HG03442 (cell line): Measurements from ENCODE around the gene KRT8.
"Not testable (repeated sequence)": the region's sequence is repeated elsewhere in the genome, so short reads cannot be mapped to it uniquely, and the experiment has no call there.

ENCODE experiments used
- ATAC-seq: cut with Tn5 transposase; IDR thresholded peaks from one replicate; pipeline ENCODE4 v1.9.1; 2021; ENCODE audit warnings: mild to moderate bottlenecking, moderate library complexity; ENCODE audit not compliant: unreplicated experiment

KRT8 gene

DNA sequence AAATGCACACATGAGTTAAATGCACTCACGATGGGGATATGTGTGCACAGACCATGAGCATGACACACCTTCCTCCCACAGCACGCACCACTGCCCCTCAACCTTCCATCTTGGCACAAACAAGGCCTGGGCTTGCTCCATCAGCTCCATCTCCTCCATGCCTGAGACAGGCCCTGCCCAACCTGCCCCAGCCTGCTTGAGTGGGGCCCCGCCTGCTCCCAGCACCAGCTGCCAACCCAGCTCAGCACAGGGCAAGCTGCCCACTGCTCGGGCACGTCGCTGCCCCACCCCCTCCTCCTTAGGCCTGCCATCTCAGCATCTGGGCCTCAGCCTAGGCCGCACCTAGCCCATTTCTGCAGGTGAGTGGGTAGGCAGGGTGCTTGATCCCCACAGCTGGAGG is 28.5 kb downstream of the KRT8 start:
- no peak for ATAC-seq

DNA sequence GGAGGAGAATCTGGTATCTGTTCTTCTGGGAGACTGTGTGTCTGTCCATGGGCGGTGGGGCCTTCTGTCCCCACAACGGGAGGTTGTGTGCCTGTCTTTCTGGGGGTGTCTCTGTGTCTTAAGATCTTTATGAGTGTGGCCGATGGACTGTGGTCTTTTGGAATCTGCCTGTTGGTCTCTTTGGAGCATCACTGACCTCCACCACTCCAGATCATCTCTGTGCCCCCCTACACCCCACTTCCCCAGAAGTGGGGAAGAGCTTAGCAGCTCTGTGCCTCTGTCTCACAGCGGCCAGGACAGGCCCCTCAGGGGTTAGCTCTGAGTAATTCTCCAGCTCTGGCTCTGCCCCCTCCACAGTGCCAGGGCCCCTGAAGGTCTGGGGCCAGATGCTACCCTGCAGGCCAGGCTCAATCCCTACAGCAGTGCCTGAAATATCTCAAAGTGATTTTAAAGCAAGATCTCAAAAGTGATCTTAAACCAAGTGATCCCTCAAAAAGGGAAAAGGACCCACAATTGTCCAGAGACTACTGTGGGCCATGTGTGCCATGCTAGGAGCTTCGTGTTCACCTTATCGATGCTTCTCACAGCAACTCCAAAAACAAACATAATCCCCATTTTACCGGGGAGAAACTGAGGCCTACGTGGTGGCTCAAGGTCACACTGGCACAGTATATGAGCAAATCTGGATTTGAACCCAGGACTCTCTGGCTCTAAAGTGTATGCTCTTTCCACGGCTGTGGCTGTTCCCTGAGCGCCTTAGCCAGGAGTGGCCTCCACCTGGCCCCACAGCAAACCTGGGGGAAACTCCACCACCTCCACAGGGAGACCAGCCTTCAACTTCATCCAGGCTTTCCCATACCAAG is 30.1 kb downstream of the KRT8 start:
- no peak for ATAC-seq

DNA sequence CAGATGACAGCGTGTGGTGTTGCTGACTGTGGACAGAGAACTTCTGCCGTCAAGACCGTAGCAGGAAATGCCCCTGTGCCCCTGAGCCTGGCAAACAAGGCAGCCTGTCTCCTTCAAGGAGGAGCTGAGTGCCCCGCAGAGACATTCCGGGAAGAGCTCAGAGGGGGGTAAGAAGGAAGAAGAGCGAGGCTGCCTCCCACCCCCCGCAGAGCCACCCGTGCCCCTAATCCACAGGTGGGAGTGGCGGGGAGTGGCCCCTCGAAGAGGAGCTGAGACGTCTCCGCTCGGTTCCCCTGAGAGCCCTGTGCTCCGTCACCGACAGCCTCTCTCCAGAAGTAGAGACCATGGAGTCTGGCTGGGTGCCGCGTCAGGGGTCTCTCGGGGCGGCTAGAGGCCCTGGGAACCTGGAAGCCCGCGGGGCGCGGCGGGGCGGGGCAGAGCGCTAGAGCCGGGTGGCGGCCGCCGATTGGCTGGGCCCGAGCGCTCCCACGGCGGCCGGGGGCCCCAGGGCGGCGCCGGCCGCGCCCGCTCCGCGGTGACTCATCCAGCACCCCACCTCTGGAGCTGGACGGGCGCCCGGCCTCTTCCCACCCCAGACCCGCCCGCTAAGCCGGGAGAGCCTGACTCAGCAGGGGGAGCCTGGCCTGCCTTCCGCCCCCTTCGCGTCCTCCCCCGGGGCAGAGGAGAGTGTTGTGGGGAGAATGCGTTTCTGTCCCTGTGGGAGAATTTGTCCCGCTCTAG is 30.9 kb downstream of the KRT8 start:
- no peak for ATAC-seq

DNA sequence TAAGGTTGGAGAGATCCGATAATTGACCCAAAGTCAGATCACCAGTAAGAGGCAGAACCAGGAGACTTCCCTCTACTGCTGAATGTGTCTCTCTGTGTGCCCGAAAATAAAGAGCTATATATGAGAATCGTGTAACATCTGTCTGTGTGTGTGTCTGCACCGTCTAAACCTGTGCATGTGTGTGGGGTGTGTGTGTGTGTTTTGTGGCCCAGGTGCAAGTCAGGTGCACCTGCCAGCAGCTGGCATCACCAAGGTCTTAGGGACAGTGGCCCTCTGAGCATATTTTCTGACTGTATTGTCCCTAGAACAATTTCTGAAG is 31.4 kb downstream of the KRT8 start:
- ATAC-seq, result no peak

DNA sequence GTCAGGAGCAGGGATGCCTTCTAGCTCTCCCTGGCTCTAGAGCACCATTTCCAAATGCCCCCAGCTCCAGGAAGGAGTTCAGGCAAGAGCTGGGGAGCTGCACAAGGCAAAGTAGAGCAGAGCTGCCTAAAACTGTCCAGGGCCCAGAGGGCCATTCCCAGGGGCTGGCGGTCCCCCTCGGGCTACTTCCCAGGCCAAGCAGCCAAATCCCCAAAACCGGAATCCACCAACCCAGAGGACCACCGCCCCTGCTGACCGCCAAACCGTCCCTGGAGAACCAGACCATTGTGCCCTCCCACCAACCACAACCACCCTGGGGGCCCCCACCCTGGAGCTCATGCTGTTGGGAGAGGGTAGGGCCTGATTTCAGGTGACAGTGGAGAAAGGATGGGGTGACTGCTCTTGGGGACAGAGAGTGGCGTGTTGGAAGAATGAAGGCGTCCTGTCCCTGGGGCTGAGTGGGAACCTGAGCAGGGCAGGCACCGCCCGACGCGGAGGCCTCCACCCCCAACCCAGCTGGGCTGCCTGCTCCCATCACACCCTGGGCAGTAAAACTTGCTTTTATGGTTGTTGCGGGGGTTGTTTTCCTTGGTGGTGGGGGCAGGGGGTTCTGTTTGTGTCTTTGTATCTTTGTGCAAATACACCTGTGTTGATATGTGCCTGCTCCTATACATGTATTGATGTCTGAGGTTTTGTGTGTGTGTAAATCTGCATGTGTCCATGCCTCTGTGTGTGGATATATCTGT is 32.1 kb downstream of the KRT8 start:
- no peak for ATAC-seq

DNA sequence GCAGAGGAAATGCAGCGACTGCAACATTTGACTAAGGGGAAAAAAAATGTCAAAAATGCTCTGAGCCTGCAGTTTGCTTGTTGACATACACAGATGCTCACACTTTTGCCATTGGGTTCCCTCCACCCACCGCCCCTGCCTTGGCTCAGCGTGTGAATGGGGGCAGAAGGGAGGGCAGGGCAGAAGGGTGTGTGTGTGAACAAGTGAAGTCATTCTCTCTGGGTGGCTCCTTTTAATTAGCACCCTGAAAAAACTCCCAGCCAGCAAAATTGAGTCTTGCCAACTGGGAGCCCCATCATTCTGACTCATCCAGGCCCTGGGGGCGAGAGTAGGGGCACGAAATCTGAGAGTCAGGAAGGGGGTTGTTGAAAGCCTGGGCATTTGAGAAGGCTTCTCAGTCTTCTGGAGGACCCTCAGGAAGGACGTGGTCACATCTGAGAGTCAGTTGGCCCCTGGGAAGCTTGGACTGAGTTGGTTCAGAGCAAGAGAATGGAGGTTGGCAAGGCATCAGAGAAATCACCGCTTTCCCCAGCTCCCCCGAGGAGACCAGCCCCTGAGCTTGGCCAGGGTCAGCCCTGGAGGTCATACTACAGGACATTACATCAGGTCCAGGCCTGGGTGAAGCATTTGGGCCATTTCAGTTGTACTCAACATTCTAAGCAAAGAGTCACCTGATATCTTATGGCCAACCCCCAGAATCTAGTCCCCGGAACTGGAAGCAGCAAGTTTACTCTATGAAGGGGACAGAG is 33.4 kb downstream of the KRT8 start:
- ATAC-seq, result no peak

DNA sequence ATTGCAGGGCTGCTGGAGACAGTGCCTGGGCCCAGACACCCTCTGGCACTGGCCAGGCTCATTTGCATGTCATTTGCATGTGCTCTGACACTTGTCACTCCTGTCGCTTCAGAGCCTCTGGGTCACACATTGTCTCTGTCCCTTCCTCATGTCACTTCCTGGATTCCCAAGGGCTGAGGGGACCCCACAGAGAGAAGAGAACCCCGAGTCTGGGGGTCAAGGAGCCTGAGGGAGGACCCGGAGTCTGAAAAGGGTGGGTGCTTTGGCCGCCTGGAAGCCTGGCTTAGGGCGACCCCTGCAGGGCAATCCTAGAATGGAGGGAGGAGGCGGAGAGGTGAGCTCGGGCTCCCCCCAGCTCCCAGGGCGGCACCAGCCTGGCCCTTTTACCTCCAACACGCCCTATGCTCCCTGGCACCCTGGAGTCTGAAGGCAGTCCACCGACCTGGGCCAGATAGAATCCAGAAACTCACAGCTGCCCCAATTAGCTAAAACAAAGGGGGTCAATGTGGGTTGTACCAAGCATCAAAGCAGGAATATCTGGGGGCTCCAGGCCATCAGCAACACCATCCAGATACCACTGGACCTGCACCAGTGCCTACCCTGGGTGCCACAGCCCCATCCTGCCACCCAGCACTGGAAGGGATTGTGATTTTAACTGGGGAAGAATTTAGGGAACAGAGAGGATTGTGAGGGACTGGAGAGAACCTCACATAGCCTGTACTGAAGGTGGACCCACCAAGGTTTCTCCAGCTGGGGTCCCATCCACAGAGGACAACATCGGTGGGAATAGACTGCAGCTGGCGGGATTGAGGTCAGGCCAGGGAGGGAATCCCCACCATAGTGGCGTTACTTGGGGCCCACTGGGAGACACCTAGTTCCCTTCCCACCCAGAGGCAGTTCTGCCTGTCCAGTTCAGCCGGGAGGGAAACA is 34.2 kb downstream of the KRT8 start:
- peak; percentile 49 for ATAC-seq

DNA sequence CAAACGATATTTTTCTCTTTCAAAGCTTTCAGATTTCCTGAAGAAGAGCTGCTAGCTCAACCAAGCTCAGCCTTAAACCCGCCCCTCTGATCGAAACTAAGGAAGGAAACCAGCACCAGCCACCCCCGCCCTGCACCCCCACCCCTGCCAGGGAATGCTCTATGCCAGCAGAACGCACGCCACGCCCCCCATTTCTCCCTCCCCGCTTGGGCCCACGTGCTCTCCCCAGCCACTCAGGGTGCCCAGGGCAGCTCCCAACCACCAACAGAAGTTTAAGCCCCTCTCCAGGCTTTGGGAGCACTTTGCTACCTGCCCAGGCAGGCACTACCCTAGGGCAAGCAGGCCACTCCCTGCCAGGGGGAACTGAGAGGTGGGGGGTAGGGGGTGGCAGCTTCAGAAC is 37.2 kb downstream of the KRT8 start:
- ATAC-seq, result no peak

DNA sequence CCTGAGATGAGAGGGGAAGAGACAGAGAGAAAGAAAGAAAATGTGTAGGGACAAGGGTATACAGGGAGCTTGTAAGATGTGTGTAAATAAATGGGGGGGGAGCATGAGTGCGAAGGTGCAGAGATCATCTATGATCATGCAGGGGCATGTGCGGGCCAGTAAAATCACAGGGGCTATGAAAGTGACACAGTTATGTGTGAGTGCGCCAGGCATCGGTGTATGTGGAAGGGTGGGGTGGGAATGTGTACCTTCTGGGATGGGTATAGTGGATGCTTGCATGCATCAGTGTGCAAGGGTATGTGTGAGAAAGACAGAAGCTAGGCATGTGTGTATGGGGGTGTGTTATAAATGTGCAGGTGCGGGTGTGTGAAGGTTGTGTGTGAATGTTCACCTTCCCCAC is 37.7 kb downstream of the KRT8 start:
- ATAC-seq, result no peak

DNA sequence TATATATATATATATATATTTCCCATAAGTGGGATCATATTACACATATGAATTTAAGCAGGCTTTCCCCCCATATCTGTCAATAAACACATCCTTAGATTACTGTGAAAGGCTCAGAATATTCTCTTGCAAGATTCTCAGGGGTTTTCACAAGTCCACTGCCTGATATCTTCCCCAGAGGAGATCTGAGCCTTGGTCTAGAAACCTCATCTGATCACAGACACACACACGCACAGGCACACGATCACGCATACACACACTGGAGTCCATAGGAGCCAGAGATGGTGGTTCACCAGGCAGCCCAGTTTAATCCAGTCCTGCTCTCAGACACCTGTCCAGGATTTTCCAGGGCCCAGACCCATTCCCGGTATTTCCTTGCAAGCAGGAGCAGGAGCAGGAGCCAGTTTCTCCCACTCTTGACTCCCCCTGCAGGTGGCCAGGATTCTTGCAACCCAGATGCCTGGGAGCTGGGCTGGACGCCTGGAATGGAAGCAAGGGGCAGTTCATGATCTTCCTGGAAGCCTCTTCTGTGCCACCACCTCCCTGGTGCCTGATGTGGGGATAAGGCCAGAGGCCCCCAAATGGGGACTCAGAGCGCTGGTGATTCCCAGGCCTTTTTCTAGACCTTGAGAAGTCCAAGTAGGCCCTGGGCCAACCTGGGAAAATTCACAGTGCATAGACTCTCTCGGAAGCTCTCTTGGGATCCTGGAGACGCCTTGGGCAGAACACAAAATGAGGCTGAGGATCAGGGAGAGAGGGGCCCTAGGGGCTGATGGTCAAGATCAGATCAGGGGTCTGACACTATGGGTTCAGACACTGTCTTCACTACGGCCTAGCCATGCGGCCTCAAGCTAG is 39.6 kb downstream of the KRT8 start:
- ATAC-seq, result no peak

DNA sequence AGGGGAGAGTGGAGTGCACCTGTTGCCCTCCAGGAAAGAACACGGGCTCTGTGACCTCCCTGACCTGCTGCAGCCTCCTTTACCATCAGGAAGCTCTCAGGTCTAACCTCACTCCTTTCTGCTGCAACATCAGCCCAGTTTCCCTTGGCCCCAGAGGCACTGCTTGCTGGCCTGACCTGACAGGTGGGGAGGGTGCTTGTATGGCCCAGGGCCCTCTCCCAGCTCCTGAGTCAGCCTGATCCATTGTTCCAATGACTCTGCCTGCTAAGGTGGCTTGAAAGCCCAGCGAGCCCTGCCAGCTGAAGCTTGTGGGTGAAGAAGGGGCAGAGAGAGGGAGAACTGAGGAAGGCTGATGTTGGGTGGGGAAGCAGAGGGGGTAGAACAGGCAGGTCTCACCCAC is 42.9 kb downstream of the KRT8 start:
- no peak for ATAC-seq

DNA sequence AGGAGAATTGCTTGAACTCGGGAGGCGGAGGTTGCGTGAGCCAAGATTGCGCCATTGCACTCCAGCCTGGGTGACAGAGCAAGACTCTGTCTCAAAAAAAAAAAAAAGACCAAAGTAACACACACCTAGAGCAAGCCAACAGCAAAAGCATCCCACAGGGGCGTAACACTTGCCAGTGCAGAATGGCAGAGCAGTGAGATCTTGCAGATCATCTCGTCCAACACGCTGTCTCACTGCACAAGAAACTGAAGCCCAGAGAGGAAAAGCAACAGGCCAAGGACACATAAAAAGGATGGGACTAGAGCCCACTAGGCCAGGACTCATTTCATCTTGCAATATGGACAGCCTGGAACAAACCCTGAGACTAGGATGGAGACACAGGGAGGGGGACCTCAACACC is 43.4 kb downstream of the KRT8 start:
- no peak for ATAC-seq

DNA sequence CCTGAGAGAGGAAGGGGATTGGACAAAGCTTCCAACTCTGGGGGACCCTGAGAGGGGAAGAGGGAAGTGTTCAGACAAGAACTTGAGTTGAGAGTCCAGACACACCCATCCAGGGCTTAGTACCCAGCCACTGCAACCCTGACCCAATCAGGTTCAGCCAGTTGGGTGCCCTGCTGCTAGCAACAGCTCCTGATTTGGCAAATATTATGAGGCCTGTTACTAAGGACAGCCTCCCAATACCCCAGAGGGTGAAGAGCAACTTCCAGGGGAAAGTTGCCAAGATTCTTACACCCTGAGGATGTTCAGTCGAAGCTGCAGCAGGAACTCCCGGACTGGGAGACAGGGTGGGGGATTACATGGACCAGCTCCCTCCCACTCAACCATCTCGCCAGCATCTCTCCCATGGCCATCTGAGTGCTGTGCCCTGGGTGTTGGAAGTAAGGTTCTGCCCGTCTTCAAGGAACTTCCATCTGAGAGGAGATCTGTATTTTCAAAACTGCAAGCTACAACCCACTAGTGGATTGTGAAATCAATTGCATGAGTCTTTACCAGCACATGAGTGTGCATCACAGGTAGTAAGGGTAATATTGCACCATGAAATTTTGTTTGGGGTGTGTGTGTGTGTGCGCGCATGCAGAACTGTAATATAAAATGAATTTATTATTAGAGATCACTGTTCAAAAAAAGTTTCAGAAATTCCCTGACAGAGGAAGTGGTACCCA is 44.6 kb downstream of the KRT8 start:
- ATAC-seq, result no peak

DNA sequence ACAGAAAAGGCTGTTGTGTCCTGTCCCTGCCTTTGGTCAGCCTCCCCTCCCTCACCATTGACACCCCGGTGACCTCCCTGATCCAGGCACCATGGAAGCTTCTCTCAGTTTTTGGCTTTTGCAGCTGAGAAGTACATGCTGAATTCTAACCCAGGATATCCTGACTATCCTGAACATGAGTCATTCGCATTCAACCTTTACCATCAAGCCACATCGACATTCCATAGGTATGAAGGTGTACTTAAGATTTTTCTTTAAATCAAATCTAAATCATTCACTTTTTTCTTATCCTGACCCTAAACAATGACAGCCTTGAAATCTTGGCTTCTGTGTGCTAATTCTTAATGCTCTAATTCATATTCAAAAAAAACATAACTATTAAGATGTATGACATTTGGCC is 47.4 kb downstream of the KRT8 start:
- ATAC-seq, result no peak

DNA sequence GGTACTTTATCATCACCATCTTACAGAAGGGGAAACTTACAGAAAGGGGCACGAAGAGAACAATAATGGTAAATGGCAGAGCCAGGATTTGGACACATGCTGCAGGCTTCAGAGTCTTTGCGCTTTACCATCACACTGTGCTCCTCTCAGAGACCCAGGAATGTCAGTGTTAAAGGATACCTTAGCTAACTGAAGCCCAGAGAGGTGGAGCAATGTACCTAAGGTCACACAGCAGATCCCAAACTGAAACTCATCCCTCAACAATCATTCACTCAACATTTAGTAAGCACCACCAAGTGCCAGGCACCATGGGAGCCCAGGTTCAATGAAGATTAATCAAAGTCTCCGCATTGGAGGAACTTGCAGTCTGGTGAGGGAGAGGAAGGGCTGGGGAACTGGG is 48.1 kb downstream of the KRT8 start:
- ATAC-seq, result no peak

DNA sequence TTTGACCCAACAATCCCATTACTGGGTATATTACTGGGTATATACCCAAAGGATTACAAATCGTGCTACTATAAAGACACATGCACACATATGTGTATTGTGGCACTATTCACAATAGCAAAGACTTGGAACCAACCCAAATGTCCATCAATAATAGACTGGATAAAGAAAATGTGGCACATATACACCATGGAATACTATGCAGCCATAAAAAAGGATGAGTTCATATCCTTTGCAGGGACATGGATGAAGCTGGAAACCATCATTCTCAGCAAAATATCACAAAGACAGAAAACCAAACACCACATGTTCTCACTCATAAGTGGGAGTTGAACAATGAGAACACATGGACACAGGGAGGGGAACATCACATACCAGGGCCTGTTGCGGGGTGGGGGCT is 48.8 kb downstream of the KRT8 start:
- not testable (repeated sequence) for ATAC-seq

DNA sequence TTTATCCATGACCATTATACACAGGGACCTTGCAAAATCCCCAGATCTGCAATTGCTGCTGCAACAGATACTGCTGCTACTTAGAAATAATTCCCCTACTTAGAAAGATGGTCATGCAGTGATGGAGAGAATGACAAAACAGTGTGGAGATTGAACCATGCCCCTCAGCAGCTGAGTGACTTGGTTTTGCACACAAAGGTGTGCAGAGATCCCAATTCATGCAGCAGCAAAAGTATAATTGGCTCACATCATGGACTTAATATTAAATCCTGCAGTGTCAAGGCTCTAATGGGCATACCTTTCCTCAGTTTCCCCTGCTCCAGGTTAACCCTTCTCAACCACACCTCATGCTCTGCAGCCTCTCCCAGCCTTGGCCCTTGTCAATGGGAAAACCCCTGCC is 53.1 kb downstream of the KRT8 start:
- no peak for ATAC-seq

DNA sequence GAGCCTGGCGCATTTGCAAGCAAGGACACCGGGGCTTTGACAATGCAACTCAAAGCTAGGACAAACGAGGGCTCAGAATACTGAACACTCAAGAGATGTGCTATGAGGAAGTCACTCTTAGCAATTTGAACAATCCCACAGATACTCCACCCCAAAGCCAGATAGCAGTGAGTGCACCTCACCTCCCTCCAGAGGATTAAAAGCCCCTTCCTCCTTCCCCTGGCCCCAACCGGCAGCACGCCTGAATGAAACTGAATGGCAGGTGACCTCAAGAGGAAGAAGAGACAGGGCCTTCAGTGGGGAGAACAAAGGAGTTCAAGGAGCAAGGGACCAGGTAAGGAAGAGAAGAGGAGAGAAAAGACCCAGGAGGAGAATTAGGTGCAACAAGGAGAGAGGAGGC is 54.2 kb downstream of the KRT8 start:
- no peak for ATAC-seq

DNA sequence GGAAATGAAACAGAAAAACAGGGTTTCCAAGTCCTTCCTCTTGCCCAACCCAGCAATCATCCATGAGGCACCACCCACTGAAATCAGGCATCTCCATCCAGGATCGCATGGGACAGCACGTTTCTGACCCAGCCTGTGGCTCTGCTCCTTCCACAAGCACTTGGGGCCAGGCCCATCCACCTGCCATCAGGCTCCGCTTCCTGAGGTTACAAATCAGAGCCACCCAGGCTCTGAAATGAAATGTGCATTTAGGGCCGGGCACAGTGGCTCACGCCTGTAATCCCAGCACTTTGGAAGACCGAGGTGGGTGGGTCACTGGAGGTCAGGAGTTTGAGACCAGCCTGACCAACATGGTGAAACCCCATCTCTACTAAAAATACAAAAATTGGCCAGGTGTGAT is 55.4 kb downstream of the KRT8 start:
- no peak for ATAC-seq
